Measurements from ENCODE around the gene ADGRF4. TPM values are rescaled to one million over a fixed set of nuclear protein-coding genes. Genes with fewer than 3 reads are reported as not detected.

Gene ADGRF4
- total and polyA plus RNA-seq, 11 donors: 0.06 to 0.60 (median 0.25) TPM; not detected in 6

GRCh38 chr6:47672816-47673215 lies 25.6 kb upstream of the ADGRF4 start:
- H3K27me3 ChIP-seq: no peaks in the 10 kb centered on the region
- H3K9me3 ChIP-seq: peaks cover 0 to 6% (median 0%) of the 10 kb centered on the region in 12 donors
- no peaks in the 10 kb centered on the region for H3K36me3 ChIP-seq
- no peak overlapping the region for H3K4me3 ChIP-seq
- H3K4me1 ChIP-seq: peaks cover 0 to 6% (median 0%) of the 10 kb centered on the region in 12 donors
- TF ChIP-seq POLR2A (IDR thresholded peaks at IDR 0.05): no peak
- TF ChIP-seq, protein P1, sequence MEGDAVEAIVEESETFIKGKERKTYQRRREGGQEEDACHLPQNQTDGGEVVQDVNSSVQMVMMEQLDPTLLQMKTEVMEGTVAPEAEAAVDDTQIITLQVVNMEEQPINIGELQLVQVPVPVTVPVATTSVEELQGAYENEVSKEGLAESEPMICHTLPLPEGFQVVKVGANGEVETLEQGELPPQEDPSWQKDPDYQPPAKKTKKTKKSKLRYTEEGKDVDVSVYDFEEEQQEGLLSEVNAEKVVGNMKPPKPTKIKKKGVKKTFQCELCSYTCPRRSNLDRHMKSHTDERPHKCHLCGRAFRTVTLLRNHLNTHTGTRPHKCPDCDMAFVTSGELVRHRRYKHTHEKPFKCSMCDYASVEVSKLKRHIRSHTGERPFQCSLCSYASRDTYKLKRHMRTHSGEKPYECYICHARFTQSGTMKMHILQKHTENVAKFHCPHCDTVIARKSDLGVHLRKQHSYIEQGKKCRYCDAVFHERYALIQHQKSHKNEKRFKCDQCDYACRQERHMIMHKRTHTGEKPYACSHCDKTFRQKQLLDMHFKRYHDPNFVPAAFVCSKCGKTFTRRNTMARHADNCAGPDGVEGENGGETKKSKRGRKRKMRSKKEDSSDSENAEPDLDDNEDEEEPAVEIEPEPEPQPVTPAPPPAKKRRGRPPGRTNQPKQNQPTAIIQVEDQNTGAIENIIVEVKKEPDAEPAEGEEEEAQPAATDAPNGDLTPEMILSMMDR (IDR thresholded peaks at IDR 0.05): no peak
- intact Hi-C loops (cut with DNase I): no loop called here
- ATAC-seq (no peak), DNase-seq (no peak)
- WGBS, 4 donors: 85 to 94% (median 90%) methylated on average over 1 of the region's 1 CpG
- H3K27ac ChIP-seq: no peak overlapping the region

- DNase-seq: no peak
These were observed 23.7 kb upstream of the ADGRF4 start for GRCh38 chr6:47674673-47675072.

GRCh38 chr6:47677381-47678100 lies 20.8 kb upstream of the ADGRF4 start:
- Histone ChIP-seq H3K27ac (no peak overlapping the region), H3K4me1 (no peaks in the 10 kb centered on the region), H3K4me3 (no peak overlapping the region), H3K9me3 (peaks cover 0 to 6% (median 0%) of the 10 kb centered on the region in 12 donors), H3K36me3 (no peaks in the 10 kb centered on the region), H3K27me3 (no peaks in the 10 kb centered on the region)
- intact Hi-C loops (cut with DNase I): no loop called here
- DNase-seq: no peak
- no peak for ATAC-seq
- TF ChIP-seq, protein P1 (IDR thresholded peaks at IDR 0.05): no peak
- TF ChIP-seq POLR2A (IDR thresholded peaks at IDR 0.05): no peak
- 65 to 68% (median 66%) methylated on average over 4 of the region's 4 CpGs for WGBS, 4 donors

More at GRCh38 chr6:47674673-47675072, 23.7 kb upstream of the ADGRF4 start:
- H3K27ac ChIP-seq: no peak overlapping the region
- H3K9me3 ChIP-seq: peaks cover 0 to 6% (median 0%) of the 10 kb centered on the region in 12 donors
- intact Hi-C loops (cut with DNase I): no loop called here
- no peaks in the 10 kb centered on the region for H3K27me3 ChIP-seq
- peaks cover 0 to 6% (median 0%) of the 10 kb centered on the region in 12 donors for H3K4me1 ChIP-seq
- TF ChIP-seq, protein P1 (IDR thresholded peaks at IDR 0.05): no peak
- TF ChIP-seq POLR2A (IDR thresholded peaks at IDR 0.05): no peak
- 91 to 94% (median 92%) methylated on average over 3 of the region's 3 CpGs for WGBS, 4 donors
- H3K4me3 ChIP-seq: no peak overlapping the region
- no peak for ATAC-seq
- H3K36me3 ChIP-seq: no peaks in the 10 kb centered on the region

- no peaks in the 10 kb centered on the region for H3K4me1 ChIP-seq
- 94 to 100% (median 95%) methylated on average over 1 of the region's 1 CpG for WGBS, 4 donors
- H3K36me3 ChIP-seq: no peaks in the 10 kb centered on the region
- no peak overlapping the region for H3K4me3 ChIP-seq
- no peak overlapping the region for H3K27ac ChIP-seq
- H3K27me3 ChIP-seq: no peaks in the 10 kb centered on the region
- DNase-seq (no peak), ATAC-seq (no peak)
- peaks cover 0 to 6% (median 0%) of the 10 kb centered on the region in 12 donors for H3K9me3 ChIP-seq
- intact Hi-C loops (cut with DNase I): no loop called here
- TF ChIP-seq, protein P1 (IDR thresholded peaks at IDR 0.05): no peak
- TF ChIP-seq POLR2A (IDR thresholded peaks at IDR 0.05): no peak
These were observed 19.6 kb upstream of the ADGRF4 start for GRCh38 chr6:47678739-47679138.
